ENCODE results near the gene MADD.
"Not testable (repeated sequence)": the region's sequence is repeated elsewhere in the genome, so short reads cannot be mapped to it uniquely, and the experiment has no call there.

MADD gene

GRCh38 chr11:47326198-47326597, 56.3 kb downstream of the MADD start:
- no peak for DNase-seq

- DNase-seq: no peak
These were observed 57.1 kb downstream of the MADD start for GRCh38 chr11:47327025-47327424.

GRCh38 chr11:47327949-47328348, 58.0 kb downstream of the MADD start:
- no peak for DNase-seq

- DNase-seq: no peak
These were observed 58.8 kb downstream of the MADD start for GRCh38 chr11:47328449-47329390.

GRCh38 chr11:47329431-47329986, 59.6 kb downstream of the MADD start:
- no peak for DNase-seq

GRCh38 chr11:47329987-47330931, 60.3 kb downstream of the MADD start:
- no peak for DNase-seq

- no peak for DNase-seq
These were observed 61.7 kb downstream of the MADD start for GRCh38 chr11:47331454-47332302.

GRCh38 chr11:47332303-47332711, 62.4 kb downstream of the MADD start:
- no peak for DNase-seq

GRCh38 chr11:47332791-47333525, 63.0 kb downstream of the MADD start:
- DNase-seq: no peak

GRCh38 chr11:47333526-47333845, 63.6 kb downstream of the MADD start:
- no peak for DNase-seq

GRCh38 chr11:47333886-47334443, 64.0 kb downstream of the MADD start:
- DNase-seq: no peak

- DNase-seq: not testable (repeated sequence)
These were observed 64.9 kb downstream of the MADD start for GRCh38 chr11:47334699-47335411.

GRCh38 chr11:47335733-47336132, 65.8 kb downstream of the MADD start:
- no peak for DNase-seq

GRCh38 chr11:47336595-47336994, 66.7 kb downstream of the MADD start:
- DNase-seq: no peak

- DNase-seq: no peak
These were observed 67.4 kb downstream of the MADD start for GRCh38 chr11:47337229-47337924.

- no peak for DNase-seq
These were observed 68.7 kb downstream of the MADD start for GRCh38 chr11:47338396-47339241.

GRCh38 chr11:47340010-47340409, 70.1 kb downstream of the MADD start:
- no peak for DNase-seq

- no peak for DNase-seq
These were observed 71.2 kb downstream of the MADD start for GRCh38 chr11:47340980-47341775.
